GM12874 (cell line): ENCODE measurements around the gene PRXL2A.

ENCODE experiments used
- CTCF ChIP-seq: IDR thresholded peaks from 2 replicates; pipeline ENCODE4 v1.5.1; 2011; ENCODE audit warnings: low read depth, mild to moderate bottlenecking, control low read depth, low read length, moderate library complexity; ENCODE audit not compliant: insufficient read depth

Gene PRXL2A

DNA sequence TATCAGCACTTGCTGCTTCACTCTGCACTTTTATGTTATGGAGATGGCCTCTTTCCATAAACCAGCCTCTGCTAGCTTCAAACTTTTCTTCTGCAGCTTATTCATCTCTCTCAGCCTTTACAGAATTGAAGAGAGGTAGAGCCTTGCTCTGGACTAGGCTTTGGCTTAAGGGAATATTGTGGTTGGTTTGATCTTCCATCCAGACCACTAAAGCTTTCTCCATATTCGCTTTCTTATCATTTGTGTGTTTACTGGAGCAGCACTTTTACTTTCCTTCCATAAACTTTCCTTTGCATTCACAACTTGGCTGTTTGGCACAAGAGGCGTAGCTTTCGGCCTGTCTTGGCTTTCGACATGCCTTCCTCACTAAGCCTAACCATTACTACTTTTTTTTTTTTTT, 28.2 kb upstream of the PRXL2A start:
- no peak for TF ChIP-seq CTCF

DNA sequence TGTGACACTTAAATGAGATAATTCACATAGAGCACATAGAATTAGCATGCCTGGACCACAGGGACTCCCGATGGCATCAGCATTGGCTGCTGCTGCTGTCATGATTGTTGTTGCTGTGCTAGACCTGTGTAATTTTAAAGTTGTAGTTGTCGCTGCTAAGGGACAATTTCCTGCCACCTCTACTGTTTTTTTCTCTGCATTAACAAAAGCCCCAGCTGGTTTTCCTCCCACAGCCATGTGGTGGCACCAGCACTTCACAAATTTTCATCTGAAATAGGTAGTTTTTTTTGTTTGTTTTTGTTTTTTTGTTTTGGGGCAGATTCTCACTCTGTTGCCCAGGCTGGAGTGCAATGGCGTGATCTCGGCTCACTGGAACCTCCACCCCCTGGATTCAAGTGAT, 25.4 kb upstream of the PRXL2A start:
- peak; percentile 53 for TF ChIP-seq CTCF

GRCh38 chr10:80390740-80391139, 17.6 kb upstream of the PRXL2A start:
- no peak for TF ChIP-seq CTCF

- no peak for TF ChIP-seq CTCF
Observed at GRCh38 chr10:80392250-80392649, 16.1 kb upstream of the PRXL2A start.

- no peak for TF ChIP-seq CTCF
Observed at GRCh38 chr10:80394358-80394916, 13.9 kb upstream of the PRXL2A start.

GRCh38 chr10:80397014-80397413, 11.3 kb upstream of the PRXL2A start:
- TF ChIP-seq CTCF, result no peak

DNA sequence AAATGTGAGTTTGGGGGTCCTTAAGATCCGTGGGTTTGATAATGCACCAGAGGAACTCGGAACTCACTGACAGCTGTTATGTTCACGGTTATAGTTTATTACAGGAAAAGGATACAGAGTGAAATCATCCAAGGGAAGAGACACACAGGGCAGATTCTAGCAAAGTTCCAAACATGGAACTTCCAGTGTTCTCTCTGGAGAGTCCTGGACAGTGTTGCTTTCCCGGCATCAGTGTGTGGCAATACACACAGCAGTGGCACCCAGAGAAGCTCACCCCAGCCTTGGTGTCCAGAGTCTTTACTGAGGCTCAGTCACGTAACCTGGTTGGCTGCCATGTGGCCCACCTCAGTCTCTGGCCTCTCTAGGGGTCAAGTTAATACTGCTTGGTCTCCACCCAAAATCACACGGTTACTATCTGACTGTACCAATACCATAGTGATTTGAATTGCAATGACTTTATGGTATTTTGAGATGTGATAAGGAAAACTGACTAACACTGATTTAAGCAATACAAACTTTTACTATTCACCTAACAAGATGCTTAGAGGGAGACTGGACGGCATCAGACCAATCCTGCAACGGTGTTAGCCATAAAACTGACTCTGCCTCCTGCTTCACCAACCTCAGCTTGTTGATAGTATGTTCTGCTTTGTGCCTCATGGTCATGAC, 8.1 kb upstream of the PRXL2A start:
- no peak for TF ChIP-seq CTCF
